GM19397 (cell line): ENCODE measurements around the gene RAB24.

Experiments used
- ATAC-seq: cut with Tn5 transposase; IDR thresholded peaks from one replicate; pipeline ENCODE4 v1.9.1; 2021; ENCODE audit warnings: mild to moderate bottlenecking, moderate library complexity; ENCODE audit not compliant: unreplicated experiment

RAB24 gene

GRCh38 chr5:177333420-177334154 is 30.1 kb upstream of the RAB24 start:
- no peak for ATAC-seq

- ATAC-seq, result no peak
Observed at GRCh38 chr5:177332896-177333260, 29.4 kb upstream of the RAB24 start.

DNA sequence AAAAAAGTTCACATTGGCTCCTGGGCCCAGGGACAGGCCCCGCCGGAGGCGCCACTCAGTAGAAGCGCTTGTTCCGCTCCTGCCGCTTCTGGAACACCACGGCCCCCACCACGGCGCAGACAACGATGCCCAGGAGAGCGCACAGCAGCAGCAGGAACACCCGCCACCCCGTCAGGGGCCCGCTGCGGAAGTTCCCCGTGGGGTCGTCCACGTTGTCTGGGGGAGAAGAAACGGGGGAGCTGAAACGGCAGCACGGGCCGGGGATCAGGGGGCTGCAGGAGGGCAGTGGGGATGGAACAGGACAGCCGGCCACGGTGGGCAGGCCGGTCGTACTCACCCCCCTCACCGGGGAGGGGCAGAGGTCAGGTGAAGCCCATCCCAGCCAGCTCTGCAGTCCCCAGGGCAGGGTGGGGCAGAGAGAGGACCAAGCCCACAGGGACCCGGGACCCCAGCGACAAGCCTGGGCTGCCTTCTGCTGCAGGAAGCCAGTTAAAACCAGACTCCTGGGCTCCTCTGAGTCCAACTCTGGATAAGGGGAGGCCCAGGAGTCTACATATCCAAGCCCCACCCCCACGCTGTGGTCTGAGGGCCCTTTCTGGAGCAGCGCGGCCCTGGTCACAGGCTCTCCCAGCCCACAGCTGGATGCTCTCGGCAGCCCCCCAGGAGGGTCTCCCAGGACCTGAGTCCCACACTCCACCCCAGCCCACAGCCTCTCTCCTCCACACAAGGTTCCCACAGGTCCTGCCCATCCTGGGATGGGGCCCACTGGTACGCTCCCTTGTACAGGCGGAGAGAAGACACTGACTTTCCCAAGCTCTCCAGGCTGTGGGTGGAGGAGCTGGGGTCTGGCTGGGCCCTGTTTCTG is 28.7 kb upstream of the RAB24 start:
- no peak for ATAC-seq

DNA sequence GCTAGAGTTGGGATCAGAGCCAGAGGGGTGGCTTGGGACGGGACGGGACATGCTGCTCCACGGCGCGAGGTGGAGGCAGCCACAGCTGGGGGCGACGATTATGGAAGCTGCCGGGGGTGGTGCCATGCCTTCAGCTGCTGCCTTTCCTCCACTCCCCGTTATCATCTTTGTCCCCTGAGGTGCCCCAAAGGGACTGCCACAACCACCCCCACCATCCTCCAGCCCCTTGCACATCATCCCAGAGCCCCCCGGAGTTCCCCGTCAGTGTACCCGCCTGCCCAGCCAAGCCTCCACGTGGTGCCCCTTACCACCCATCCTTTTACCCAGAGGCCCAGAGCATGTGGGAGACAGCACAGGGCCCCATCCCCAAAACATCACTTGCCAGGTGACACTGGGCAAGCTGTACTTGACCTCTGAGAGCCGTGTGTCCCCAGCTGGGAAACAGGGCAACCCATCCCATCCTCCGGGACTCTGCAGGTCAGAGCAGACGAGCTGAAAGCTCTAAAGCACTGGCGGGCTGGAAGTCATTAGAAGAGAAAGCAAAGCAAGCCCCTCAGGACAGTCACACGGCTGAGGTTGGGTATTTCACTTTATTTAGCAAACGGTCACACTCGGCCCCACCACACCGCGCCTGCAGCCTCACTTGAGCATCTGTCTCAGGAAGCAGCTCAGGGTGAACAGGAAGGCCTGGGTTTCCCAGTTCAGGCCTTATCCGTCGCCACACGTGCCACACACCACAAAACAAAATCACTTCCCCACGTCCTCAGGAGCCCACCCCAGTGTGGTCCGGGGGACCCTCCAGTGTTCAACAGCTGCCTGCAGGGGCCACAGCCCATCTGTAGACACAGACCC is 27.7 kb upstream of the RAB24 start:
- no peak for ATAC-seq

DNA sequence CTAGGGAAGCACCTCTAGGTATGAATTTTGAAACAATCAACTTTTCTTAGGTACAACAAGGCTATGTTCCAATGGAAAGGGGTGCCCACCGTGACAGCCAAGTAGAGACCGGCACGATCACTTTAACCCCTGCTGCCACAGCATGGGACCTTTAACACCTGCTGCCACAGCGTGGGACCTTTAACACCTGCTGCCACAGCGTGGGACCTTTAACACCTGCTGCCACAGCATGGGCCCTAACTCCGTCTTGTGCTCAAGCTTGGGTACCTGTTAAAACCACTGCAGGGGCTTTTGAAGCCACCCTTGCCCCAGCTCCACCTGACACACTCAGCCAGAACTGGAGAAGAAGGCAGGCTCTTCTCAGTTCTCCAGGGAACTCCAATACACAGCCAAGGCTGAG is 26.4 kb upstream of the RAB24 start:
- ATAC-seq, result no peak

- no peak for ATAC-seq
Observed at GRCh38 chr5:177328545-177329231, 25.2 kb upstream of the RAB24 start.

DNA sequence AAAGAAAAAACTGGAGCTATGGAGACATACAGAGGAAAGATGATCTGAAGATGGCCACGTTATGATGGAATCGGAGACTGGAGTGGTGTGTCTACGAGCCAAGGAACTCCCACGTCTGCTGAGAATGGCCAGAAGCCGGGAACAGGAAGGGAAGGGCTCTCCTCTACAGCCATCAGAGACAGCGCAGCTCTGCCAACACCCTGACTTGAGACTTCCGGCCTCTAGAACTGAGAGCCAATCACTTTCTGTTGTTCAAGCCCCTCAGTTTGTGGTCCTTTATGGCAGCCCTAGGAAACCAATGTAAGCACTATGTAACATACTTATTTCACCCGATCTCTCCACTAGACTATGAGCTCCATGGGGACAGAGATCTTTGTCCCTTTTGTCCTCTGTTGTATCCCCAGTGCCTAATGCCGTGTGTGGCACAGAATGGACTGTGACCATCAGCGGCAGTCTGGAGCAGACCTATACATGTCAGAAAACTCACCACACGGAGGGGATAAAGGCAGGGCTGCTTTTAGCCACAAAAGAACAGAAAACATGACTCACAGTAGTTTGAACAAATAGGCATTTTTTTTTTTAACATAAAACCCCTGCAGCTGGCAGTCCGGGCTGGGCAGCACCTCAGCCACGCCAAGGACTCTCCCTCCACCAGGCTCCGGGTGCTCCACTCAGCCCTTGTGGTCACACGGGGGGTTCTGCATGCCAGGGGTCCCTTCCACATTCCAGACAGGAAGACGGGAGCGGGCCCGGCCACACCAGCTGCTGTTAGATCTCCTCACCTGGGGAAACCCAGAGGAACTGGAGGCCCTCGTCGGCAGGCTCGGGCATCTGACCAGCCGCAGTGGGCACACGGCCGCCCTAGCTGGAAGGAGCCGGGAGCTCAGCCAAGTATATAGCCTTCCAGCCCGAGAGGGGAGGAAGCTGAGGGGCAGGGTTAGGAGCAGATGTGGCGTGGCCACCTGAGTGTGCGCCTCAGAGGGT is 24.3 kb upstream of the RAB24 start:
- no peak for ATAC-seq

DNA sequence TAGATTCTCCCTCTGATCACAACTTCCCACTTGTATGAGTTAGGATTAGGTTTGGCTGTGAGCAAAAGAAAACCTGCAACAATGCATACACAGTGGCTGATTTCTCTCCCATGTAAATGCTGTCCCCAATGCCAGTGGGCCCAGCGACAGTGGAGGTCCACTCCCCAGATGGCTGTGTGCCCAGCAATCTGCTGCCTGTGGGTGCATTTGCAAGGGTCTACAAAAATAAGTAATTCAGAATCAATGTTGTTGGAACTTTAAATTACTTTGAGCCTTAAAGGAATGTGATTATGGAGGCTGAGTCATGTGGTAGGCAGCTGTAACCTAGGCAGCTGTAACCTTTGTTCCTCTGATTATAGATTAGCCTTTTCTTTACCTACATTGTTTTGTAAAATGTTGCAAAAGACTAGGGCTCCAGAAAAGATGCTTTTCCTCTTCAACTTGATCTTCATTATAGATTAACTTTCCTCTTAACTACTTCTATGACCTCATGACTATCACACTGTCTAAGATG is 22.4 kb upstream of the RAB24 start:
- ATAC-seq, result no peak

- no peak for ATAC-seq
Observed at GRCh38 chr5:177320879-177321278, 17.4 kb upstream of the RAB24 start.

DNA sequence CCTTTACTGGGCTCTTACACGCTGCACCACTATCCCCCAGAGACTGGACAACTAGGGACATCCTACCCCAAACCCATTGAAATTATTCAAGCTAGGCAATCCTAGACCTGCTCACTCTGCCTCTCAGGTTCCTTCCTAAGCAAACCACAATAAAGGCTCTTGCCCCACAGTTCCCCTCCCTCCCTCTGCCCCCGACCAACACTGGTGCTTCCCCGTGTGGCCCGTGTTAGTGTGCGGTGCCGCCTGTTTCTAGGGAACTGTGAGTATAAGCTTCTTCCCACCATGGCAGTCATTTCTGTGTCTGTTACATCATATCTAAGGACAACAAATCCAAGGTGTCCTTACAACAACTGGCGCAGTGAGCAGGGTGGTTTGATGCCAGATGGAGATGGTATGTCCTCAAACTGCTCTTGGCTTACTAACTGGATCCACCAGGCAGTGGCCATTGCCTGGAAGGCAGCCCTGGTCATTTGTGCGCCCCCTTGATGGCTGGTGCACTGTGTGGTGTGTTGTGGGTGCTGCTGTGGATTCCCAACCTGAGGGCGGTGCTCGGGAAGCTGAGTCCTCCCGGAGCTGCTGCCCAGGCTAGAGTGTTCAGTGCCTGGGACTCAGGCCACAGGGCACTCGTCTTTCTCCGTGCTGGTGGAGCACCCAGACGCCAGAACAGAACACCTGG is 16.5 kb upstream of the RAB24 start:
- no peak for ATAC-seq

- ATAC-seq, result no peak
Observed at GRCh38 chr5:177317959-177318377, 14.4 kb upstream of the RAB24 start.

- no peak for ATAC-seq
Observed at GRCh38 chr5:177316005-177316404, 12.5 kb upstream of the RAB24 start.

DNA sequence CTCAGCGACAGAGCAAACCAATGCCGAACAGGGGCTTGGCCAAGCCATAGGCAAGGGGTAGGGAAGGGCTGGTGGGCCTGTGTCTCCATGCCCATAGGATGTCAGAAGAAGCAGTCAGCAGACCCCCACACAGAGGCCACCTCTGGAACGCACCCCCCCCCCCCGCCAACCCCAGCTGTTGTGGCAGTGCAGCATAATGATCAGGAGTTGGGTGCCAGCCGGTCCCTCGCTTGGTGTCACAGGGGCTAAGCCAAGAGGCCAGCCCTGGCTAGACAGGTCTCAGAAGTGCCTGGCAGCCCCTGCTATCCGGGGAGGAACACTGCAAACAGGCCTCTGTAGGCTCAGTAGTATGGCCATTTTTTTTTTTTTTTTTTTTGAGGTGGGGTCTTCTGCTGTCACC is 11.9 kb upstream of the RAB24 start:
- ATAC-seq, result no peak

- no peak for ATAC-seq
Observed at GRCh38 chr5:177314376-177315342, 11.1 kb upstream of the RAB24 start.

DNA sequence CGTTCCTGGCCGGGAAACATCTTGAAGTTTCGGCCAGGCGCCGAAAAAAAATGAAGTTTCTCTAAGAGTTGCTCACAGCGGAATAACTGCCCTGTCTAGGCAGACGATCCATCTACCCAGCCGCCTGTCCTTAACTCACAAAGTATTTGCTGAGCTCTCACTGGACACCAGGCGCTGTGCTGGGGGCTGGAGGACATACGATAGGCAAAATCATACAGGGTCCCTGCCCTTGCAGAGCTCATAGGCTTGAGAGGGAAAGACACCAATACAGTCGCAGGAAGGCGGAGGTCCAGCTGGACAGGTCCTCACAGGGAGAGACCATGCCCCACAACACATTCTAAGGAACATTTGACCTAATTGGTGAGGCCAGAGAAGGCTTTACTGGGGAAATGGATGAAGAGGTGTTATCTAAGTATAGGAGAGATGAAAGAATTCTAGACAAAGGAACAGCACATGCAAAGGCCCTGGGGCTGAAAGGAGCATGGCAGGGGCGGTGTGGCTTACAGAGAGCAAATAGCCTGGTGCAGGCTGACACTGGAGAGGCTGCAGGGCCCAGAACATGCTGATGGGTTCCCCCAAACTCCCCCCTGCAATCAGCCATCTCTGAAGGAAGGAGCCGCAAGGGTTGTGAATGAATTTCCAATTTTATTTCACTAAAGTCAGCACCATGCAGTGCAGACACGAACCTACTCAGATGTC is 10.2 kb upstream of the RAB24 start:
- ATAC-seq, result no peak

DNA sequence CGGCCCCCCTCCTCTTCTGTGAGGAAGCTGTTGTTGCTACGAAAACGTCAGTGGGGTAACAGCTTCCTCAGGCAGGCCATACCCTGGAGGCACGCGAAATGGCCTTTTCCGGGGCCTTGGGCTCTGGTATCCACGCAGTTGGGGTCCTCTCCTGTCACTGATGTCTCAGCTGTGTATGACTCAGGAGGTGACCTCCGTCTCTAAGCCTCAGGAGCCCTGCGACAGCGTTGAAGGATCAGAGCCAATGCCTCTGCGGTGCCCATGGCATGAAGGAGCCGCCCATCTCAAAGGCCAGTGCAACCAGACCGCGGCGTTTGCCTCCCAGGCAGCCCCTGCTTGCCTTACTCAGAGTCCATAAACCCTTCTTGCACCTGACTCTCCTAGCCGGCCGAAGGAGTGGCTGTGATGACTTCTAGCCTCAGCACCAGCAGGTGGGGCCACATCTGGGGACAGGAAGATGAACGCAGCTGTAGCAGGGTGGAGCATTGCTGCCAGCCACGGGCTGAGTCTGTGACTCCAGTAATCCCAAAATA is 9.2 kb upstream of the RAB24 start:
- ATAC-seq, result peak; percentile 6
